ENCODE results near the gene CFAP126. TPM values are rescaled to one million over a fixed set of nuclear protein-coding genes. Genes with fewer than 3 reads are reported as not detected.
"Not testable (repeated sequence)": the region's sequence is repeated elsewhere in the genome, so short reads cannot be mapped to it uniquely, and the experiment has no call there.

The CFAP126 gene
- total RNA-seq, 2 donors from 2014 or later, result 0.86 to 1.2 TPM

GRCh38 chr1:161390559-161390858 lies 22.8 kb upstream of the CFAP126 start:
- H3K27ac ChIP-seq (ENCODE audit: low read depth, low read length), result no peak overlapping the region
- no peaks in the 10 kb centered on the region for H3K36me3 ChIP-seq (ENCODE audit: control insufficient read depth, insufficient read depth, low read length)
- 12% methylated on average over 13 of the region's 13 CpGs; no CpG with 5 or more reads in 1 of the 2 experiments for WGBS, 2 experiments (ENCODE audit: insufficient coverage in 1 of 2, insufficient read length in 1 of 2)

GRCh38 chr1:161389691-161390558 lies 22.2 kb upstream of the CFAP126 start:
- peak overlapping the region; percentile 64 for H3K27ac ChIP-seq (ENCODE audit: low read depth, low read length)
- H3K4me1 ChIP-seq (ENCODE audit: control insufficient read depth, insufficient read depth, low read length), result no peaks in the 10 kb centered on the region
- peak overlapping the region; percentile 94 for H3K4me3 ChIP-seq (ENCODE audit: low read length)
- peak overlapping the region; percentile 81 for H3K9ac ChIP-seq (ENCODE audit: extremely low read depth, low read length, poor library complexity, severe bottlenecking)
- H3K9me3 Mint-ChIP-seq, result no peaks in the 10 kb centered on the region
- WGBS, 2 experiments (ENCODE audit: insufficient coverage in 1 of 2, insufficient read length in 1 of 2), result 0 to 1% methylated on average over 36 to 76 of the region's 79 CpGs
- H3K4me3 Mint-ChIP-seq, result peak overlapping the region; percentile 88
- no peaks in the 10 kb centered on the region for H3K27me3 ChIP-seq (ENCODE audit: control insufficient read depth, insufficient read depth, low read length, poor library complexity, severe bottlenecking)
- H3K9me3 ChIP-seq (ENCODE audit: control insufficient read depth, low read length), result no peaks in the 10 kb centered on the region
- TF ChIP-seq, protein P1, sequence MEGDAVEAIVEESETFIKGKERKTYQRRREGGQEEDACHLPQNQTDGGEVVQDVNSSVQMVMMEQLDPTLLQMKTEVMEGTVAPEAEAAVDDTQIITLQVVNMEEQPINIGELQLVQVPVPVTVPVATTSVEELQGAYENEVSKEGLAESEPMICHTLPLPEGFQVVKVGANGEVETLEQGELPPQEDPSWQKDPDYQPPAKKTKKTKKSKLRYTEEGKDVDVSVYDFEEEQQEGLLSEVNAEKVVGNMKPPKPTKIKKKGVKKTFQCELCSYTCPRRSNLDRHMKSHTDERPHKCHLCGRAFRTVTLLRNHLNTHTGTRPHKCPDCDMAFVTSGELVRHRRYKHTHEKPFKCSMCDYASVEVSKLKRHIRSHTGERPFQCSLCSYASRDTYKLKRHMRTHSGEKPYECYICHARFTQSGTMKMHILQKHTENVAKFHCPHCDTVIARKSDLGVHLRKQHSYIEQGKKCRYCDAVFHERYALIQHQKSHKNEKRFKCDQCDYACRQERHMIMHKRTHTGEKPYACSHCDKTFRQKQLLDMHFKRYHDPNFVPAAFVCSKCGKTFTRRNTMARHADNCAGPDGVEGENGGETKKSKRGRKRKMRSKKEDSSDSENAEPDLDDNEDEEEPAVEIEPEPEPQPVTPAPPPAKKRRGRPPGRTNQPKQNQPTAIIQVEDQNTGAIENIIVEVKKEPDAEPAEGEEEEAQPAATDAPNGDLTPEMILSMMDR (conservative IDR thresholded peaks at IDR 0.05), result no peak
- H3K36me3 ChIP-seq (ENCODE audit: control insufficient read depth, insufficient read depth, low read length), result no peaks in the 10 kb centered on the region
- H3K36me3 Mint-ChIP-seq (ENCODE audit: low read depth), result no peaks in the 10 kb centered on the region
- H3K27me3 Mint-ChIP-seq (ENCODE audit: insufficient read depth), result peaks cover 7% of the 10 kb centered on the region
- DNase-seq, result peak; percentile 98
- H3K27ac Mint-ChIP-seq, result peak overlapping the region; percentile 97
- H3K4me1 Mint-ChIP-seq, result peaks cover 4% of the 10 kb centered on the region

More at GRCh38 chr1:161390559-161390858, 22.8 kb upstream of the CFAP126 start:
- Histone ChIP-seq H3K9me3 (ENCODE audit: control insufficient read depth, low read length) (no peaks in the 10 kb centered on the region), H3K9ac (ENCODE audit: extremely low read depth, low read length, poor library complexity, severe bottlenecking) (peak overlapping the region; percentile 62), H3K27me3 (ENCODE audit: control insufficient read depth, insufficient read depth, low read length, poor library complexity, severe bottlenecking) (no peaks in the 10 kb centered on the region), H3K4me3 (ENCODE audit: low read length) (peak overlapping the region; percentile 90), H3K4me1 (ENCODE audit: control insufficient read depth, insufficient read depth, low read length) (no peaks in the 10 kb centered on the region)
- H3K27me3 Mint-ChIP-seq (ENCODE audit: insufficient read depth), result peaks cover 7% of the 10 kb centered on the region
- no peak for DNase-seq
- peak overlapping the region; percentile 93 for H3K27ac Mint-ChIP-seq
- no peaks in the 10 kb centered on the region for H3K9me3 Mint-ChIP-seq
- TF ChIP-seq, protein P1 (conservative IDR thresholded peaks at IDR 0.05), result no peak
- peaks cover 4% of the 10 kb centered on the region for H3K4me1 Mint-ChIP-seq
- H3K36me3 Mint-ChIP-seq (ENCODE audit: low read depth), result no peaks in the 10 kb centered on the region
- H3K4me3 Mint-ChIP-seq, result peak overlapping the region; percentile 88

- WGBS, 2 experiments (ENCODE audit: insufficient coverage in 1 of 2, insufficient read length in 1 of 2), result 85% methylated on average over 11 to 16 of the region's 16 CpGs
- DNase-seq; H3K4me1 Mint-ChIP-seq; H3K27me3 Mint-ChIP-seq (ENCODE audit: insufficient read depth); H3K36me3 ChIP-seq (ENCODE audit: control insufficient read depth, insufficient read depth, low read length); H3K4me1 ChIP-seq (ENCODE audit: control insufficient read depth, insufficient read depth, low read length); H3K36me3 Mint-ChIP-seq (ENCODE audit: low read depth); H3K27ac ChIP-seq (ENCODE audit: low read depth, low read length); H3K27me3 ChIP-seq (ENCODE audit: control insufficient read depth, insufficient read depth, low read length, poor library complexity, severe bottlenecking); H3K9me3 ChIP-seq (ENCODE audit: control insufficient read depth, low read length); H3K9me3 Mint-ChIP-seq: not testable (repeated sequence)
- Histone ChIP-seq H3K9ac (ENCODE audit: extremely low read depth, low read length, poor library complexity, severe bottlenecking) (peak overlapping the region; percentile 81), H3K4me3 (ENCODE audit: low read length) (peak overlapping the region; percentile 94)
- Mint-ChIP-seq H3K27ac (peak overlapping the region; percentile 97), H3K4me3 (peak overlapping the region; percentile 88)
Measured at GRCh38 chr1:161389158-161389557, 21.5 kb upstream of the CFAP126 start.
